Measurements from ENCODE around the gene KANSL3. TPM values are rescaled to one million over a fixed set of nuclear protein-coding genes. Genes with fewer than 3 reads are reported as not detected.

The KANSL3 gene
- total and polyA plus RNA-seq, 9 of the 15 experiments (the other 6 are each of a cell fraction or from before 2014, with no cell fraction given) = 11.3 to 43.7 (median 27.9) TPM

- TF ChIP-seq ZNF57 (CRISPR knock-in tag; IDR thresholded peaks at IDR 0.05) = no peak
- no peak for TF ChIP-seq CEBPB (tag; IDR thresholded peaks at IDR 0.05)
- no peak for TF ChIP-seq FOXM1 (IDR thresholded peaks at IDR 0.05; ENCODE audit: low read depth)
- no peak for TF ChIP-seq FOXM1 (CRISPR knock-in tag; IDR thresholded peaks at IDR 0.05; ENCODE audit: low read depth)
- peak; percentile 97 for TF ChIP-seq ZNF23 (CRISPR knock-in tag; IDR thresholded peaks at IDR 0.05)
- no peak for TF ChIP-seq ZBTB26 (CRISPR knock-in tag; IDR thresholded peaks at IDR 0.05)
- no peak for TF ChIP-seq ETS1 (conservative IDR thresholded peaks at IDR 0.05; ENCODE audit: control insufficient read depth, low read depth, low read length)
- peak; percentile 64; the same call in 1 of the 2 replicates for TF ChIP-seq REST (IDR thresholded peaks at IDR 0.05; ENCODE audit: borderline replicate concordance)
- no peak for TF ChIP-seq REST (CRISPR knock-in tag; IDR thresholded peaks at IDR 0.05; ENCODE audit: low read depth)
- no peak for TF ChIP-seq ZNF561 (CRISPR knock-in tag; conservative IDR thresholded peaks at IDR 0.05)
- TF ChIP-seq ZNF143 (CRISPR knock-in tag; IDR thresholded peaks at IDR 0.05) = no peak
- TF ChIP-seq ASH1L (IDR thresholded peaks at IDR 0.05; ENCODE audit: borderline replicate concordance, low read depth, partially characterized antibody) = no peak
- no peak for TF ChIP-seq NR4A1 (CRISPR knock-in tag; IDR thresholded peaks at IDR 0.05)
- TF ChIP-seq NR4A1 (tag; IDR thresholded peaks at IDR 0.05) = no peak
- no peak for TF ChIP-seq ZNF436 (CRISPR knock-in tag; IDR thresholded peaks at IDR 0.05)
- no peak for TF ChIP-seq PCBP2 (IDR thresholded peaks at IDR 0.05; ENCODE audit: low read depth, low read length, poor library complexity, severe bottlenecking)
- no peak for TF ChIP-seq ZBTB1 (CRISPR knock-in tag; IDR thresholded peaks at IDR 0.05; ENCODE audit: borderline replicate concordance, low read depth)
- TF ChIP-seq ZNF24 (IDR thresholded peaks at IDR 0.05) = no peak
- no peak for TF ChIP-seq NCOR1 (IDR thresholded peaks at IDR 0.05)
Measured at GRCh38 chr2:96556441-96557330, 81.4 kb downstream of the KANSL3 start (continued).

All from K562 (cell line).